HG03135 (cell line): Measurements from ENCODE around the gene NEDD1.

Source experiments
- ATAC-seq: cut with Tn5 transposase; IDR thresholded peaks from one replicate; pipeline ENCODE4 v1.9.1; 2021; ENCODE audit warnings: mild to moderate bottlenecking, moderate library complexity; ENCODE audit not compliant: unreplicated experiment

The NEDD1 gene

DNA sequence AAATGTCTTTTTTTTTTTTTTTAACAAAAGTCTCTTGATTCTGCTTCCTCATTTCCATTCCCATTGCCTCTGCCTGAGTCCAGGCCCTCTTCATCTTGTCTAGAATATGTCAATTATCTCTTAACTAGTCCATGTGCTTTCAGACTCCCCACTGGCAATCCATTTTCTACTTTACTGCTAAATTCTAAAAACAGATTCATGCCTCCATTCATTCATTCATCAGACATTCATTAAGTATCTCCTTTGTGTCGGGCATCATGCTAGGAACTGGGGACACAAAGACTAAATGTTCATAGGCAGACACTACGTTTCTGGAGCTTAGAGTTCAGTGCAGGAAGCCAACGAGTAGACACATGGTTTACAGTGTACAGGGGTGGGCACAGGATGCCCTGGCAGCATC lies 9.6 kb upstream of the NEDD1 start:
- ATAC-seq: no peak

GRCh38 chr12:96901175-96901574 lies 5.9 kb upstream of the NEDD1 start:
- no peak for ATAC-seq

DNA sequence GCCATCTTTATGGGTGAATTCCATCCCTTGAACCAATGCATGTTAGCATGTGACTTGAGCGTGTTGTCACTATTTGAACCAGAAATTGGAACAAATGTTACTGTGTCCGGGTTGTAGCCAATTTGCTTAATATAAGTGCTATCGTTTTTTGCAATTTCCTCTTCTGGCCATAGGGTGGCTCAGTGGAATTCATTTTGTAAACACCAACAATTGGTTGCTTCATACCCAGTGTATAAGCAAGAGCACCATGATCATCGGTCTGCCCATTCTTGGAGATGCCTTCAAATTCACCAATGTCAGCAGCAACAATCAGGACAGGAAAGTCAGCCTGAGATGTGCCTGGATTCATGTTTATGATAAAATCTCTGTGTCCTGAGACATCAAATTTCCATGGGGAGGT lies 5.0 kb upstream of the NEDD1 start:
- no peak for ATAC-seq

GRCh38 chr12:96906498-96906848 lies 584 bp upstream of the NEDD1 start:
- no peak for ATAC-seq

DNA sequence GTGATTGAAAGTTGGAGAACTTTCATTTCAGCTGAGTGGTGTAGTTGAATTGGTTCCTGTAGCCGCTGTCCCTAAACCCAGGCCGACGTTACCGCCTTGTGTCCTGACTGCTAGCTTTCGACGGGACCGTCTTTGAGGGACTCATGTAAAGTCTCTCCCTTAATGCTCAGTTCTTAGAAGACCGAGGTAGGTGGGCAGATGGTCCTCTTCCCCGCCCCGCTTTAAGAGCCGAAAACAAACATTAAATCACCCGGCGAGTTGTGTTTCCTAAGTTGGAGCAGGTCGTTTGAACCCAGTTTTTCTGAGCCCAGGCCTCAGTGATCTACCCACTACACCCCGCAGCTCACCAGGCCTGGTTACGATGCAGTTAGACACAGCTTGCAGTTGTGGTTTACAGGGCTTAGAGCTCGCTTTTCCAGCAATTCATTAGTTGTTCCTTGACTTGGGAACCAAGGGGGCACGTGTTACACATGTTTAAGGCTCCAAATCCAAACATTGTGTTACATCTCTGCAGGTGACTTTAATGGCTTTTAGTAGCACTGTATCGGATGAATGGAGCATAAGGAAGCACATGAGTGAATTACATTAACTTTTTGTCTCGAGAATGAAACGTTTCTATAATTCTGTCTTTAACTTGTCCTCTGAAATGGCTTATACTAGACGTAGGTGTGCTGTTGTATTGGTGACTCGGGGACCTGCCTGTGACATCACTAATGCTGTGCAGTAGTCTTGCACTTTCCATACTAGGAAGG lies 790 bp downstream of the NEDD1 start:
- peak; percentile 21 for ATAC-seq

GRCh38 chr12:96908423-96908675 lies 1.3 kb downstream of the NEDD1 start:
- ATAC-seq: no peak

GRCh38 chr12:96912261-96912660 lies 5.2 kb downstream of the NEDD1 start:
- no peak for ATAC-seq

- ATAC-seq: no peak
Measured at GRCh38 chr12:96912943-96913342, 5.9 kb downstream of the NEDD1 start.

GRCh38 chr12:96919510-96920210 lies 12.6 kb downstream of the NEDD1 start:
- no peak for ATAC-seq

- no peak for ATAC-seq
Measured at GRCh38 chr12:96948782-96949181, 41.7 kb downstream of the NEDD1 start.

DNA sequence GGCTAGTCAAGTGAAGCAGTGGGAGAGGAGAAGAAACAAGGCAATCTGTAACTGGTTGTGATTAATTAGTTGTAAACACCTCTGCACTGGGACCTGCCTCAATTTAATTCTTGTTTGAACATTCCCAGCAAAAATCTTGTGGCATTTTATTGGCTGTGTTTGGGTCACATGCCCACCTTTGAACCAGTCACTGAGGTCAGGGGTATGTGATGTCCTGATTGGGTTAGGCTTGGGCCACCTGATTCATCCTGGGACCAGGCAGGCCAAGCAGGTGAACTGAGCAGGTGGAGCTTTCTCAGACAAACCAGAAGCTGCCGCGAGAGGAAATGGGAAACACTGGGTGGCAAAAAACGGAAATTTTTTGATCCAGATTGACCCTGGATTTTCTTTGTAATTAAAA lies 72.5 kb downstream of the NEDD1 start:
- no peak for ATAC-seq

GRCh38 chr12:96980991-96981414 lies 73.9 kb downstream of the NEDD1 start:
- ATAC-seq: no peak

- ATAC-seq: no peak
Measured at GRCh38 chr12:96981911-96982310, 74.9 kb downstream of the NEDD1 start.

DNA sequence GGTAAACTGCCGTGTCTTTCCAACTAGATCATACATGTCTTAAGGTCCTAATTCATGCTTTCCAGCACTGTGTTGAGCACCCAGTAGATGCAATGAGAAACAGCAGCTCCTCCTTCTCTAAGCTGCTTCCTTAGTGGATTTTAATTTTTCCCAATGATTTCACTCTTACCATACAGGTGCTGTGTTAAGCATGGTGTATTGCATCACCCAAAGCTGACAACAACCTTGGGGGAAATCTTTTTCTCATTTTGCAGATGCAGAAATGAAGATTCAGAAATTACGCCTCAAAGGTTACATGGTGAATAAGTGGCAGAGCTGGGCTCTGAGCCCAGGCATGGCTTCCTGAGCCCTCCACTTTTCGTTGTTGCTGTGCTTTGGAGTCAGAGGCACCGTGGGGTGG lies 75.6 kb downstream of the NEDD1 start:
- ATAC-seq: no peak

DNA sequence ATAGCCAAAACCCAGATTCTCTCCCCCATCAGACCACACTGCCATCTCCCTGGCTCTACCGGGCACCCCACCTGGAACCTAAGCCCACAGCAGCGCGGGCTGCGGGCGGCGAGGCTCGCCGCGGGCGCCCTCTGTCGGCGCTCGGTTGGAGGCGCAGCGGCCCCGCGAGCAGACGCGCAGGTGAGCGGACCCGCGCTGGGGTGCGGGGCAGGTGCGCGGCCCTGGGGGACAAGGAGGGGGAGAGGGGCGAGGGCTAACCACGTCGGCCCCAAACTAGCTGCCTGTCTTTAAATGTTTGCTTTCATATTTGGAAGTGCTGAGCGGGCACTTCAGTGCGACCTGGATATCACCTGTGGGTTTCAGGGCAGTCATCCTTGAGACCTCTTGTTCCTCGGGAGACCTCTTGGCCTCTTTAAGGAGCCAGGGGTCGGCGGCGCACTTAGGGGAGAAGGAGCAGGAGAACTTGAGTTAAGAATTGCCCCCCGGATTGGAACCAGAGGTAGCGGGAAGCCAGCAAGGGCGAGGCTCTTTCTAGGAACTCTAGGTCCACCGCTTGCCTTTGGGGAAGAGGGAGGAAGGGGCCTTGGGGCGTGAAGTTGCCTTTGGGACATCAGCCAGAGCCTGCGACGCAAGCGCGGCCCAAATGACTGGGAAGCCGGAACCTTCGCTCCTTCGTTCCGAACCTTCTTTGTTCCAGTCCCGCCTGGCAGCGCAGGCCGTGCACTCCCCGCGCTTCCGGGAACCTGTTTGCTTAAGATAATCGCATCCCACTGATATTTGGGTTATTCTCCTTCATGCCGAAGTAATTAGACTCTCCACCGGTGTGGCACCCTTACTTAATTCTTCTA lies 78.7 kb downstream of the NEDD1 start:
- peak; percentile 76 for ATAC-seq

- ATAC-seq: no peak
Measured at GRCh38 chr12:96986883-96987523, 79.9 kb downstream of the NEDD1 start.

DNA sequence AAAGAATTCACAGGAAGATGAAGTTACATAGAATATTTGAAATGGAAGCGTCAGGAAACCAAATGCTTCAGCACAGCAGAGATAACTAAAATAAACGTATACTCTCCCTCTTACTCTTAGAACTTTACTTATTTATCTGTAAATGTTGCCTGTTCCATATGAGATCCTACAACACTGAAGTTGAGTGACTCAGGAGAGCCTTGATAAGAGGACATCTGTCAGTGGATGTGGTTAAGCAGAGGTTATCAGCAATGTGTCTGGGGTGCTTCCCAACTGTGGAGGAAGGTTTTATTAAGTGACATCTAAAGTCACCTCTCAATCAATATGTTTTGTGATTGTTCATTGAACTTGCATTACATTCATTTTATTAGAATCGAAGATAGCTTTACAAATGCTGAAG lies 81.9 kb downstream of the NEDD1 start:
- ATAC-seq: no peak

GRCh38 chr12:96989916-96990315 lies 82.9 kb downstream of the NEDD1 start:
- no peak for ATAC-seq

DNA sequence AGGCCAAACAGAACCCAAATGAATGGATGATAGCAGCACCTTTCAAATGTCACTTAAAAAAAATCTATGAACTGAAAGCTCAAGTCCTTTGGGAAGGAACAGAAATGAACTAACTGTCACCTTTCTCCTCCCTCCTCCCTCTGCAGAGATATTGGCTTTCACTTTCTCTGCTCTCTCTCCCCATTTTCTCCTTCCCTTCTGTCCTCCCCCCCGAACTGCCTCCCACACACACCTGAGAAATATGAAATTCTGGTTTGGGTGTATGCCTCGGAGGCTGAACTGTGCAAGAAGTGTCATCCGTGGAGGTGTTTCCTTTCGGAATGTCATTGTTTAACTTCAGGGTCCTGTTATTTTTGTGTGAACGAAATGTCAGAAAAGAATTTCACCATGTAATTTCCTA lies 87.8 kb downstream of the NEDD1 start:
- ATAC-seq: no peak

DNA sequence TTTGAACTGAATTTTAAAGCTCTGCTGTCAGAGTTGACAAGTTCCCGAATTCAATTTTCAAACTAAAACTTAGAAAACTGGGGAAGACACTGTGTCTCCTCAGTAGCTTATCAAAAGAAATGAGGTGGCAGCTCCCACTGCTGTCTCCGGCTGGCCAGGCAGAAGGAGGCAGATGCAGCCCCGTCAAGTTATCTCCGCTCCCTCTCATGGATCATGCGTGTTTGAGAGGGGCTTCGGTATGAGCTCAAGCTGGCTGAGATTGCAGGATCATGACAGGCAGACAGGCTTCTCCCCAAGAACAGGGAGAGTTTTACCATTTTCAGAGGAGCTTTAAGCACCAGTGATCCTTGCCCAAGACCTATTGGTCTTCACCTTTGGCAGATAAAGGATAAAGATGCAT lies 88.8 kb downstream of the NEDD1 start:
- ATAC-seq: no peak

GRCh38 chr12:96997797-96998484 lies 90.9 kb downstream of the NEDD1 start:
- no peak for ATAC-seq
